SK-N-SH treated with all-trans-retinoic acid at 6 μM for 48 hours (cell line): Measurements from ENCODE around the gene KIAA1549.

ENCODE experiments used
- ZFP3 ChIP-seq: fragments of 250-450 bp; sonication (Bioruptor Pico); IDR thresholded peaks from 2 replicates; pipeline ENCODE4 v1.5.0; 2020; ENCODE audit warnings: mild to moderate bottlenecking, moderate library complexity
- ZNF70 ChIP-seq: fragments of 450-650 bp; formaldehyde crosslinking; IDR thresholded peaks from 2 replicates; pipeline ENCODE4 v1.5.0; 2020; ENCODE audit warnings: mild to moderate bottlenecking, moderate library complexity

- TF ChIP-seq ZFP3: no peak
- TF ChIP-seq ZNF70 (CRISPR knock-in tag): no peak
Measured at GRCh38 chr7:138882249-138882648, 98.9 kb downstream of the KIAA1549 start.
